Parathyroid adenoma (tissue), 2 donors: ENCODE results near the gene ASGR2.
"Not testable (repeated sequence)": the region's sequence is repeated elsewhere in the genome, so short reads cannot be mapped to it uniquely, and the experiment has no call there.

Experiments
- H2AFZ ChIP-seq: fragments of 300-600 bp; sonication (generic); one replicate; pipeline ENCODE4 v1.7.0; 2017; ENCODE audit warnings: antibody characterized with exemption, mild to moderate bottlenecking
- H3K27ac ChIP-seq: fragments of 300-600 bp; sonication (generic); one replicate; pipeline ENCODE4 v1.7.0; 2017
- H3K27me3 ChIP-seq: fragments of 300-600 bp; sonication (generic); one replicate; pipeline ENCODE4 v1.7.0; 2017; ENCODE audit warnings: low read length; ENCODE audit not compliant: control insufficient read depth, insufficient read depth
- H3K36me3 ChIP-seq: fragments of 300-600 bp; sonication (generic); one replicate; pipeline ENCODE4 v1.7.0; 2017; ENCODE audit warnings: low read length; ENCODE audit not compliant: control insufficient read depth, insufficient read depth
- H3K4me1 ChIP-seq: fragments of 300-600 bp; sonication (generic); one replicate; pipeline ENCODE4 v1.7.0; 2017; ENCODE audit warnings: control low read depth
- H3K4me2 ChIP-seq: fragments of 300-600 bp; sonication (generic); one replicate; pipeline ENCODE4 v1.7.0; 2017; ENCODE audit warnings: low read length
- H3K4me3 ChIP-seq: fragments of 300-600 bp; sonication (generic); one replicate; pipeline ENCODE4 v1.7.0; 2017; ENCODE audit warnings: low read depth, low read length
- H3K79me2 ChIP-seq: fragments of 300-600 bp; sonication (generic); one replicate; pipeline ENCODE4 v1.7.0; 2017; ENCODE audit warnings: control low read depth
- H3K9ac ChIP-seq: fragments of 300-600 bp; sonication (generic); one replicate; pipeline ENCODE4 v1.7.0; 2017; ENCODE audit warnings: mild to moderate bottlenecking
- H3K9me3 ChIP-seq: fragments of 300-600 bp; sonication (generic); one replicate; pipeline ENCODE4 v1.7.0; 2017; ENCODE audit warnings: low read length; ENCODE audit not compliant: control insufficient read depth
- TF ChIP-seq, protein P1 (sequence below): fragments of 300-600 bp; sonication (generic); IDR thresholded peaks from one replicate; pipeline ENCODE4 v1.7.0; 2017; ENCODE audit warnings: antibody characterized with exemption, mild to moderate bottlenecking
- donor health status: primary hyperparathyroidism.

Gene ASGR2

DNA sequence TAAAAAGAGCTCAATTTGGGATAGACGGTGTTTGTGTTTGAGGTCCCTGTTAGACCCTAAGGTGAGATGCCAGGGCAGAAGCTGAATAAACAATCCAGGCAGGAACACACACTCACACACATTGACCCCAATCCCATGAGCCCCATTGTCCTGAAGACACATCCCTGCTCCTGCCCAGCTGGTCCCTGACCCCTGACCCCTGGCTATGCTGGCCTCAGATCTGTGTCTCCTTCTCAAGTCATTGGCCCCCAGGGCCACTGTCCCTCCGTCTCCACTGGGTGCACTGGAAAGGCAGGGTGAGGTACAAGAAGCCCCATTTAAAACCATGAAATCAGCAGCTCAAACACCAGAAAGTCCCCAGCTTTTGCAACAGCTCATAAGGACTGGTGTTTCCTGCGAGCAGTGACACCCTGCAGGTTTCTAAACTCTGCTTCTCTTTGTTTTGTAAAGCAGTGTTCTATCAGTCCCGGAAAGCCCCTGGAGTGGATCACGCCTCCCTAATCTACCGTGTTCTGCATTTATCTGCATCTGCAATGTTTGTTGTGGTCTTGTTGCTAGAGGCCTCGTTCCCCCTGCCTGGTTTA, 18.0 kb upstream of the ASGR2 start:
- no peaks in the 10 kb centered on the region for H3K36me3 ChIP-seq
- TF ChIP-seq, protein P1, sequence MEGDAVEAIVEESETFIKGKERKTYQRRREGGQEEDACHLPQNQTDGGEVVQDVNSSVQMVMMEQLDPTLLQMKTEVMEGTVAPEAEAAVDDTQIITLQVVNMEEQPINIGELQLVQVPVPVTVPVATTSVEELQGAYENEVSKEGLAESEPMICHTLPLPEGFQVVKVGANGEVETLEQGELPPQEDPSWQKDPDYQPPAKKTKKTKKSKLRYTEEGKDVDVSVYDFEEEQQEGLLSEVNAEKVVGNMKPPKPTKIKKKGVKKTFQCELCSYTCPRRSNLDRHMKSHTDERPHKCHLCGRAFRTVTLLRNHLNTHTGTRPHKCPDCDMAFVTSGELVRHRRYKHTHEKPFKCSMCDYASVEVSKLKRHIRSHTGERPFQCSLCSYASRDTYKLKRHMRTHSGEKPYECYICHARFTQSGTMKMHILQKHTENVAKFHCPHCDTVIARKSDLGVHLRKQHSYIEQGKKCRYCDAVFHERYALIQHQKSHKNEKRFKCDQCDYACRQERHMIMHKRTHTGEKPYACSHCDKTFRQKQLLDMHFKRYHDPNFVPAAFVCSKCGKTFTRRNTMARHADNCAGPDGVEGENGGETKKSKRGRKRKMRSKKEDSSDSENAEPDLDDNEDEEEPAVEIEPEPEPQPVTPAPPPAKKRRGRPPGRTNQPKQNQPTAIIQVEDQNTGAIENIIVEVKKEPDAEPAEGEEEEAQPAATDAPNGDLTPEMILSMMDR: no peak
- H3K27ac ChIP-seq: no peak overlapping the region
- H3K4me1 ChIP-seq: peaks cover 8% of the 10 kb centered on the region
- no peak overlapping the region for H3K4me3 ChIP-seq
- no peak overlapping the region for H3K9ac ChIP-seq
- H3K9me3 ChIP-seq: no peaks in the 10 kb centered on the region
- no peaks in the 10 kb centered on the region for H3K79me2 ChIP-seq
- no peaks in the 10 kb centered on the region for H3K27me3 ChIP-seq
- H2AFZ ChIP-seq: no peak overlapping the region
- no peak overlapping the region for H3K4me2 ChIP-seq

DNA sequence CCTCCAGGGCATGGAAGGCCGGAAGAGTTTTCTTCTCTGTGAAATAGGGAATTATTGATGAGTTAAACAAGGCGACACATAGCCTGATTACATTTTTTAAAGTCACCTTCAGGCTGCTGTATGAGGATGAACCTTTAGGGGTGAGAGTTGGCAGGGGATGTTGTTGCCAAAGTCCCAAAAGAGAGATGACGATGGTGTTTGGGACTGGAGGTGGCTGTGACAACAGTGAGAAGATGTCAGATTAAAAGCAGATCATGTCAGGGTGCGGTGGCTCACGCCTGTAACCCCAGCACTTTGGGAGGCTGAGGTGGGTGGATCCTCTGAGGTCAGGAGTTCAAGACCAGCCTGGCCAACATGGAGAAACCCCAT, 16.8 kb upstream of the ASGR2 start:
- Histone ChIP-seq H3K27me3 (no peaks in the 10 kb centered on the region), H3K27ac (no peak overlapping the region), H3K4me3 (no peak overlapping the region), H3K9me3 (no peaks in the 10 kb centered on the region), H3K4me2 (no peak overlapping the region), H3K36me3 (no peaks in the 10 kb centered on the region), H3K4me1 (no peaks in the 10 kb centered on the region), H3K9ac (no peak overlapping the region), H3K79me2 (no peaks in the 10 kb centered on the region), H2AFZ (no peak overlapping the region)
- TF ChIP-seq, protein P1: no peak

DNA sequence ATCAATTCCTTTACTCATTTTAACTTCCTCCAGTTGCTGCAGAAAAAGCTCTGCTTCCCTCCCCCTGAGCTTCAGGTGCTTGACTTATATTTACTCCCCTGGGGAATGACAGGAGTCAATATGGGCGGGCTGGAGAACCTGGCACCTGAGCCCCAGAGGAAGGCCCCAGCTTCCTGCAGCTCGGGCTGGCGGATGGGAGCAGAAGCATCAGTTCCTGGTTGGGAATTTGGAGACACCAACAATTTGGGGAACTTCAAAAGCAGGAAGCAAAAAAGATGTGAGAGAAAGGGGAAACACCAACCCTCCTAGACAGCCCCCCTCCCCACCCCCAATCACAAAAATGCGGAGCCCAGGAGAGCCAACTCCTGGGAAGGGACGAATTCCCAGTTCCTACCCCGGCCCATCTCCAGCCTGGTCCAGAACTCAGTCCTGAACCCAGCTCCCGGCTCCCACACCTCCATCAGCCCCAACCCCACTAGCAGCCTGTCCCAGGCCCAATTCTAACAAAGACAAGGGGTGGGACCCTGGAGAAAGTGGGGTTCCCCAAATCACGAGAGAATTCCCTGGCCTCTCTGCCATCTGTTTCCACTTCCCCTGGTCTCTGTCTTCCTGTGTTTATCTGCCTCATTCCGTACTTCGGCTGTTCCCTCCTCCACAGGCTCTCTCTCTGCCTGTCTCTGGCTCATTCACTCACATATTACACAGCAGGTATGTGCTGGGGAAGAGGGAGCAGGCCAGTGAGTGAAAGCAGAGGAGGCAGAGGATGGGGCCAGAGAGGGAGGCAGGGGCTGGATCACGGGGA, 16.2 kb upstream of the ASGR2 start:
- Histone ChIP-seq H3K27me3 (no peaks in the 10 kb centered on the region), H2AFZ (no peak overlapping the region), H3K9ac (no peak overlapping the region), H3K4me3 (no peak overlapping the region), H3K4me1 (no peaks in the 10 kb centered on the region), H3K79me2 (no peaks in the 10 kb centered on the region), H3K36me3 (no peaks in the 10 kb centered on the region), H3K4me2 (no peak overlapping the region), H3K9me3 (no peaks in the 10 kb centered on the region), H3K27ac (no peak overlapping the region)
- TF ChIP-seq, protein P1: no peak

DNA sequence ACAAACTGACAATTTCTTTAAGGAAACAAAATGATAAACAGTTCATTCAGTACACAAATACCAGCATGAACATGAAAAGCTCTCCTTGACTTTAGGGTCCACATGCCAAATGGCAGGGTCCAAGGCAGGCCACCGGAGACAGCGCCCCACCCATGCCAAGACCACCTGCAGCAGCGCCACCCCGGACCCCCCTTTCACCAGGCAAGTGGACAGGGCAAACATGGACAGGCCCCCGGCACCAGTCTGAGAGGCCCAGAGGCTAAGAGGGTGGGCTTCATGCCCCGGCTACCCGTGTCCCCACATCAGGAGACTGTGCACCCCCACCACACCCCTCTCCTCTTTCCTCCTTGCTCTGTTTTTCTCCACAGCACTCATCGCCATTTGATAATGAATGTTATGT, 14.7 kb upstream of the ASGR2 start:
- H3K27me3 ChIP-seq: no peaks in the 10 kb centered on the region
- H3K4me1 ChIP-seq: no peaks in the 10 kb centered on the region
- no peaks in the 10 kb centered on the region for H3K79me2 ChIP-seq
- no peak overlapping the region for H3K4me2 ChIP-seq
- no peak overlapping the region for H3K9ac ChIP-seq
- H3K27ac ChIP-seq: no peak overlapping the region
- no peaks in the 10 kb centered on the region for H3K9me3 ChIP-seq
- H3K4me3 ChIP-seq: no peak overlapping the region
- H2AFZ ChIP-seq: no peak overlapping the region
- H3K36me3 ChIP-seq: no peaks in the 10 kb centered on the region
- TF ChIP-seq, protein P1: no peak

DNA sequence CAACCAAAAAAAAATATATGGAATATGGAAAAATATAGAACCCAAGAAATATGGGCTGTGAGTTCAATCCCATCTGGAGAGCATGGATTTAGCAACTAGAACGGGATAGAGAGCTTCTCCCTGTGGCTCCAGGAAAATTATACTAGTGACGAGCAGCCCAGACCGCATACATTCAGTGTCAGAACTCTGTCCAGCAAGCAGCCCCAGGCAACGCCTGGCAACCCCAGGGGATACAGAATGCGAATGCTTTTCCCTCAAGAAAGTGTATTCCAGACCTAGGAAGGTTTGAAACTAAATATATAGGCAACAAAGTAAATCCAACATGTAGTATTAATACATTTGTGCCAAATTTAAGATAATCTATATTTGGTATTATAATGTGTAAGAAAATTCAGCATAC, 13.5 kb upstream of the ASGR2 start:
- no peak overlapping the region for H2AFZ ChIP-seq
- H3K4me3 ChIP-seq: no peak overlapping the region
- H3K36me3 ChIP-seq: no peaks in the 10 kb centered on the region
- no peaks in the 10 kb centered on the region for H3K4me1 ChIP-seq
- no peaks in the 10 kb centered on the region for H3K27me3 ChIP-seq
- H3K4me2 ChIP-seq: no peak overlapping the region
- no peak overlapping the region for H3K9ac ChIP-seq
- no peaks in the 10 kb centered on the region for H3K9me3 ChIP-seq
- TF ChIP-seq, protein P1: no peak
- H3K79me2 ChIP-seq: no peaks in the 10 kb centered on the region
- H3K27ac ChIP-seq: no peak overlapping the region

DNA sequence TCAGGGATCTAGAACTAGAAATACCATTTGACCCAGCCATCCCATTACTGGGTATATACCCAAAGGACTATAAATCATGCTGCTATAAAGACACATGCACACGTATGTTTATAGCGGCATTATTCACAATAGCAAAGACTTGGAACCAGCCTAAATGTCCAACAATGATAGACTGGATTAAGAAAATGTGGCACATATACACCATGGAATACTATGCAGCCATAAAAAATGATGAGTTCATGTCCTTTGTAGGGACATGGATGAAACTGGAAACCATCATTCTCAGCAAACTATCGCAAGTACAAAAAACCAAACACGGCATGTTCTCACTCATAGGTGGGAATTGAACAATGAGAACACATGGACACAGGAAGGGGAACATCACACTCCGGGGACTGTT, 12.9 kb upstream of the ASGR2 start:
- not testable (repeated sequence) for H3K4me2 ChIP-seq, H3K79me2 ChIP-seq, H3K27ac ChIP-seq, H3K4me3 ChIP-seq, H3K4me1 ChIP-seq, H2AFZ ChIP-seq, H3K36me3 ChIP-seq, H3K9ac ChIP-seq, H3K27me3 ChIP-seq, H3K9me3 ChIP-seq

DNA sequence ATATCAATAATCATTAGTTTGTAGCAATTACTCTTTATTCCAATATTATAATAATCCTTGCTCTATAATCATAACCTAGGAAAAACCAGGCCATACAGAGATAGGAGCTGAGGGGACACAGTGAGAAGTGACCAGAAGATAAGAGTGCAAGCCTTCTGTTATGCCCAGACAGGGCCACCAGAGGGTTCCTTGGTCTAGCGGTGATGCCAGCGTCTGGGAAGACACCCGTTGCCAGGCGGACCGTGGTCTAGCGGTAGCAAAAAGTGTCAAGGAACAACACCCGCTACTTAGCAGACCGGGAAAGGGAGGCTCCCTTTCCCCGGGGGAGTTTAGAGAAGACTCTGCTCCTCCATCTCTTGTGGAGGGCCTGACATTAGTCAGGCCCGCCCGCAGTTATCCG, 11.8 kb upstream of the ASGR2 start:
- not testable (repeated sequence) for H3K4me3 ChIP-seq, H3K4me1 ChIP-seq, H3K27me3 ChIP-seq, H3K27ac ChIP-seq, H2AFZ ChIP-seq, H3K36me3 ChIP-seq, H3K4me2 ChIP-seq, H3K9ac ChIP-seq, H3K79me2 ChIP-seq, H3K9me3 ChIP-seq
